Measurements from ENCODE around the gene MAEA. TPM values are rescaled to one million over a fixed set of nuclear protein-coding genes. Genes with fewer than 3 reads are reported as not detected.

The MAEA gene
- total and polyA plus RNA-seq, 2 experiments from 2014 or later = 49.8 to 99.0 TPM

DNA sequence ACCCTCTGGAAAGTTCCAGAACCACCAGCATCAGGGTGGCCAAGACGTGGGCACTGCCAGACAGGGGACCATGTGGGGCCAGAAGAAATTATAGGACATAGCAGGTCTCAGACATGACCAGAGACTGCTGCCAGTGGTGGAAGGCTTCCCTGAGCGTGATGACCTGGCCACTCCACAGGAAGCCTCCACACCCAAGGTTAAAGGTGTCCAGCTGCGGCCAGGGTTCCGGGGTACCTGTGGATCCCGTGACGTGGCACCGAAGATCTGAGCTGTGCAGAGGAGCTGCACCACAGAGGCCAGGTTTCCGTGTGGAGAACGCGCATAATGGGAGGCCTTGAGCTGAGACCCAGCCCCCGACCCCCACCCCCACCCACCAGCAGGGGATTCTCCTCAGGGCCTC is 24.3 kb upstream of the MAEA start (continued):
- TF ChIP-seq, protein P1, sequence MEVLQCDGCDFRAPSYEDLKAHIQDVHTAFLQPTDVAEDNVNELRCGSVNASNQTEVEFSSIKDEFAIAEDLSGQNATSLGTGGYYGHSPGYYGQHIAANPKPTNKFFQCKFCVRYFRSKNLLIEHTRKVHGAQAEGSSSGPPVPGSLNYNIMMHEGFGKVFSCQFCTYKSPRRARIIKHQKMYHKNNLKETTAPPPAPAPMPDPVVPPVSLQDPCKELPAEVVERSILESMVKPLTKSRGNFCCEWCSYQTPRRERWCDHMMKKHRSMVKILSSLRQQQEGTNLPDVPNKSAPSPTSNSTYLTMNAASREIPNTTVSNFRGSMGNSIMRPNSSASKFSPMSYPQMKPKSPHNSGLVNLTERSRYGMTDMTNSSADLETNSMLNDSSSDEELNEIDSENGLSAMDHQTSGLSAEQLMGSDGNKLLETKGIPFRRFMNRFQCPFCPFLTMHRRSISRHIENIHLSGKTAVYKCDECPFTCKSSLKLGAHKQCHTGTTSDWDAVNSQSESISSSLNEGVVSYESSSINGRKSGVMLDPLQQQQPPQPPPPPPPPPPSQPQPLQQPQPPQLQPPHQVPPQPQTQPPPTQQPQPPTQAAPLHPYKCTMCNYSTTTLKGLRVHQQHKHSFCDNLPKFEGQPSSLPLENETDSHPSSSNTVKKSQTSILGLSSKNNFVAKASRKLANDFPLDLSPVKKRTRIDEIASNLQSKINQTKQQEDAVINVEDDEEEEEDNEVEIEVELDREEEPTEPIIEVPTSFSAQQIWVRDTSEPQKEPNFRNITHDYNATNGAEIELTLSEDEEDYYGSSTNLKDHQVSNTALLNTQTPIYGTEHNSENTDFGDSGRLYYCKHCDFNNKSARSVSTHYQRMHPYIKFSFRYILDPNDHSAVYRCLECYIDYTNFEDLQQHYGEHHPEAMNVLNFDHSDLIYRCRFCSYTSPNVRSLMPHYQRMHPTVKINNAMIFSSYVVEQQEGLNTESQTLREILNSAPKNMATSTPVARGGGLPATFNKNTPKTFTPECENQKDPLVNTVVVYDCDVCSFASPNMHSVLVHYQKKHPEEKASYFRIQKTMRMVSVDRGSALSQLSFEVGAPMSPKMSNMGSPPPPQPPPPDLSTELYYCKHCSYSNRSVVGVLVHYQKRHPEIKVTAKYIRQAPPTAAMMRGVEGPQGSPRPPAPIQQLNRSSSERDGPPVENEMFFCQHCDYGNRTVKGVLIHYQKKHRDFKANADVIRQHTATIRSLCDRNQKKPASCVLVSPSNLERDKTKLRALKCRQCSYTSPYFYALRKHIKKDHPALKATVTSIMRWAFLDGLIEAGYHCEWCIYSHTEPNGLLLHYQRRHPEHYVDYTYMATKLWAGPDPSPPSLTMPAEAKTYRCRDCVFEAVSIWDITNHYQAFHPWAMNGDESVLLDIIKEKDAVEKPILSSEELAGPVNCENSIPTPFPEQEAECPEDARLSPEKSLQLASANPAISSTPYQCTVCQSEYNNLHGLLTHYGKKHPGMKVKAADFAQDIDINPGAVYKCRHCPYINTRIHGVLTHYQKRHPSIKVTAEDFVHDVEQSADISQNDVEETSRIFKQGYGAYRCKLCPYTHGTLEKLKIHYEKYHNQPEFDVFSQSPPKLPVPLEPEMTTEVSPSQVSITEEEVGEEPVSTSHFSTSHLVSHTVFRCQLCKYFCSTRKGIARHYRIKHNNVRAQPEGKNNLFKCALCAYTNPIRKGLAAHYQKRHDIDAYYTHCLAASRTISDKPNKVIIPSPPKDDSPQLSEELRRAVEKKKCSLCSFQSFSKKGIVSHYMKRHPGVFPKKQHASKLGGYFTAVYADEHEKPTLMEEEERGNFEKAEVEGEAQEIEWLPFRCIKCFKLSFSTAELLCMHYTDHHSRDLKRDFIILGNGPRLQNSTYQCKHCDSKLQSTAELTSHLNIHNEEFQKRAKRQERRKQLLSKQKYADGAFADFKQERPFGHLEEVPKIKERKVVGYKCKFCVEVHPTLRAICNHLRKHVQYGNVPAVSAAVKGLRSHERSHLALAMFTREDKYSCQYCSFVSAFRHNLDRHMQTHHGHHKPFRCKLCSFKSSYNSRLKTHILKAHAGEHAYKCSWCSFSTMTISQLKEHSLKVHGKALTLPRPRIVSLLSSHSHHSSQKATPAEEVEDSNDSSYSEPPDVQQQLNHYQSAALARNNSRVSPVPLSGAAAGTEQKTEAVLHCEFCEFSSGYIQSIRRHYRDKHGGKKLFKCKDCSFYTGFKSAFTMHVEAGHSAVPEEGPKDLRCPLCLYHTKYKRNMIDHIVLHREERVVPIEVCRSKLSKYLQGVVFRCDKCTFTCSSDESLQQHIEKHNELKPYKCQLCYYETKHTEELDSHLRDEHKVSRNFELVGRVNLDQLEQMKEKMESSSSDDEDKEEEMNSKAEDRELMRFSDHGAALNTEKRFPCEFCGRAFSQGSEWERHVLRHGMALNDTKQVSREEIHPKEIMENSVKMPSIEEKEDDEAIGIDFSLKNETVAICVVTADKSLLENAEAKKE (CRISPR knock-in tag; IDR thresholded peaks at IDR 0.05) = no peak
- TF ChIP-seq NANOG (IDR thresholded peaks at IDR 0.05; ENCODE audit: borderline replicate concordance) (no peak), POLR2AphosphoS5 (IDR thresholded peaks at IDR 0.05; ENCODE audit: low read depth) (no peak), EZH2 (IDR thresholded peaks at IDR 0.05; ENCODE audit: low read depth, unreplicated experiment) (no peak), ZNF331 (CRISPR knock-in tag; IDR thresholded peaks at IDR 0.05; ENCODE audit: low read depth) (no peak), ZNF114 (CRISPR knock-in tag; IDR thresholded peaks at IDR 0.05) (no peak), EZH2phosphoT487 (IDR thresholded peaks at IDR 0.05; ENCODE audit: unreplicated experiment) (no peak), CREB1 (CRISPR knock-in tag; IDR thresholded peaks at IDR 0.05; ENCODE audit: low read depth) (no peak)
- TF ChIP-seq, protein P2, sequence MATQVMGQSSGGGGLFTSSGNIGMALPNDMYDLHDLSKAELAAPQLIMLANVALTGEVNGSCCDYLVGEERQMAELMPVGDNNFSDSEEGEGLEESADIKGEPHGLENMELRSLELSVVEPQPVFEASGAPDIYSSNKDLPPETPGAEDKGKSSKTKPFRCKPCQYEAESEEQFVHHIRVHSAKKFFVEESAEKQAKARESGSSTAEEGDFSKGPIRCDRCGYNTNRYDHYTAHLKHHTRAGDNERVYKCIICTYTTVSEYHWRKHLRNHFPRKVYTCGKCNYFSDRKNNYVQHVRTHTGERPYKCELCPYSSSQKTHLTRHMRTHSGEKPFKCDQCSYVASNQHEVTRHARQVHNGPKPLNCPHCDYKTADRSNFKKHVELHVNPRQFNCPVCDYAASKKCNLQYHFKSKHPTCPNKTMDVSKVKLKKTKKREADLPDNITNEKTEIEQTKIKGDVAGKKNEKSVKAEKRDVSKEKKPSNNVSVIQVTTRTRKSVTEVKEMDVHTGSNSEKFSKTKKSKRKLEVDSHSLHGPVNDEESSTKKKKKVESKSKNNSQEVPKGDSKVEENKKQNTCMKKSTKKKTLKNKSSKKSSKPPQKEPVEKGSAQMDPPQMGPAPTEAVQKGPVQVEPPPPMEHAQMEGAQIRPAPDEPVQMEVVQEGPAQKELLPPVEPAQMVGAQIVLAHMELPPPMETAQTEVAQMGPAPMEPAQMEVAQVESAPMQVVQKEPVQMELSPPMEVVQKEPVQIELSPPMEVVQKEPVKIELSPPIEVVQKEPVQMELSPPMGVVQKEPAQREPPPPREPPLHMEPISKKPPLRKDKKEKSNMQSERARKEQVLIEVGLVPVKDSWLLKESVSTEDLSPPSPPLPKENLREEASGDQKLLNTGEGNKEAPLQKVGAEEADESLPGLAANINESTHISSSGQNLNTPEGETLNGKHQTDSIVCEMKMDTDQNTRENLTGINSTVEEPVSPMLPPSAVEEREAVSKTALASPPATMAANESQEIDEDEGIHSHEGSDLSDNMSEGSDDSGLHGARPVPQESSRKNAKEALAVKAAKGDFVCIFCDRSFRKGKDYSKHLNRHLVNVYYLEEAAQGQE (IDR thresholded peaks at IDR 0.05; ENCODE audit: unreplicated experiment) = no peak
- TF ChIP-seq, protein P3, sequence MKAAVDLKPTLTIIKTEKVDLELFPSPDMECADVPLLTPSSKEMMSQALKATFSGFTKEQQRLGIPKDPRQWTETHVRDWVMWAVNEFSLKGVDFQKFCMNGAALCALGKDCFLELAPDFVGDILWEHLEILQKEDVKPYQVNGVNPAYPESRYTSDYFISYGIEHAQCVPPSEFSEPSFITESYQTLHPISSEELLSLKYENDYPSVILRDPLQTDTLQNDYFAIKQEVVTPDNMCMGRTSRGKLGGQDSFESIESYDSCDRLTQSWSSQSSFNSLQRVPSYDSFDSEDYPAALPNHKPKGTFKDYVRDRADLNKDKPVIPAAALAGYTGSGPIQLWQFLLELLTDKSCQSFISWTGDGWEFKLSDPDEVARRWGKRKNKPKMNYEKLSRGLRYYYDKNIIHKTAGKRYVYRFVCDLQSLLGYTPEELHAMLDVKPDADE (IDR thresholded peaks at IDR 0.05) = no peak
- TF ChIP-seq, protein P4, sequence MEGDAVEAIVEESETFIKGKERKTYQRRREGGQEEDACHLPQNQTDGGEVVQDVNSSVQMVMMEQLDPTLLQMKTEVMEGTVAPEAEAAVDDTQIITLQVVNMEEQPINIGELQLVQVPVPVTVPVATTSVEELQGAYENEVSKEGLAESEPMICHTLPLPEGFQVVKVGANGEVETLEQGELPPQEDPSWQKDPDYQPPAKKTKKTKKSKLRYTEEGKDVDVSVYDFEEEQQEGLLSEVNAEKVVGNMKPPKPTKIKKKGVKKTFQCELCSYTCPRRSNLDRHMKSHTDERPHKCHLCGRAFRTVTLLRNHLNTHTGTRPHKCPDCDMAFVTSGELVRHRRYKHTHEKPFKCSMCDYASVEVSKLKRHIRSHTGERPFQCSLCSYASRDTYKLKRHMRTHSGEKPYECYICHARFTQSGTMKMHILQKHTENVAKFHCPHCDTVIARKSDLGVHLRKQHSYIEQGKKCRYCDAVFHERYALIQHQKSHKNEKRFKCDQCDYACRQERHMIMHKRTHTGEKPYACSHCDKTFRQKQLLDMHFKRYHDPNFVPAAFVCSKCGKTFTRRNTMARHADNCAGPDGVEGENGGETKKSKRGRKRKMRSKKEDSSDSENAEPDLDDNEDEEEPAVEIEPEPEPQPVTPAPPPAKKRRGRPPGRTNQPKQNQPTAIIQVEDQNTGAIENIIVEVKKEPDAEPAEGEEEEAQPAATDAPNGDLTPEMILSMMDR (conservative IDR thresholded peaks at IDR 0.05; ENCODE audit: low read depth in 2 of 2) = no peak
